GM21423 (cell line): ENCODE data around the gene OR5B3.
A peak's percentile ranks its signal among the peaks of the same experiment; 100 is the strongest.
"Not testable (repeated sequence)": the region's sequence is repeated elsewhere in the genome, so short reads cannot be mapped to it uniquely, and the experiment has no call there.

Experiments used
- ATAC-seq: cut with Tn5 transposase; IDR thresholded peaks from one replicate; pipeline ENCODE4 v1.9.1; 2021; ENCODE audit warnings: mild to moderate bottlenecking, moderate library complexity; ENCODE audit not compliant: unreplicated experiment

OR5B3 gene

GRCh38 chr11:58406774-58407173 lies at the start of gene OR5B3:
Gene OR5B3 (minus strand): TSS chr11:58406874. CDS start chr11:58403409, 3,465 bp downstream.
- no peak for ATAC-seq

- ATAC-seq: no peak
Measured at GRCh38 chr11:58451585-58451984, 44.9 kb upstream of the OR5B3 start.

DNA sequence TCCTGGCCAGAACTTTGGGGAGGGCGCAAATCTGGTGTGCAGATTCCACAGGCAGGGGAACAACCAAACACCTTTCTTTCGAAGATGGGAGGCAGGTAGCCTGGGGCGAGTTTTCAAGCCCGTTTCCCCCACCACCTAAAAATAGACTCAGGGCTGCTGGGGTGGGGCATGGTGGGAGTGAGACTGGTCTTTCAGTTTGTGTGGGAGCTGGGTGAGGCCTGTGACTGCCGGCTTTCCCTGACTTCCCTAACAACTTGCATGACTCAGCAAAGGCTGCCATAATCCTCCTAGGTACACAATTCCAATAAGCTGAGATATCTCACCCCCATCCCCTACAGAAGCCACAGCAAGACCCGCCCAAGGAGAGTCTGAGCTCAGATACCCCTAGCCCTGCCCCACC lies 39.6 kb upstream of the OR5B3 start:
- no peak for ATAC-seq

- ATAC-seq: no peak
Measured at GRCh38 chr11:58444300-58444699, 37.6 kb upstream of the OR5B3 start.

DNA sequence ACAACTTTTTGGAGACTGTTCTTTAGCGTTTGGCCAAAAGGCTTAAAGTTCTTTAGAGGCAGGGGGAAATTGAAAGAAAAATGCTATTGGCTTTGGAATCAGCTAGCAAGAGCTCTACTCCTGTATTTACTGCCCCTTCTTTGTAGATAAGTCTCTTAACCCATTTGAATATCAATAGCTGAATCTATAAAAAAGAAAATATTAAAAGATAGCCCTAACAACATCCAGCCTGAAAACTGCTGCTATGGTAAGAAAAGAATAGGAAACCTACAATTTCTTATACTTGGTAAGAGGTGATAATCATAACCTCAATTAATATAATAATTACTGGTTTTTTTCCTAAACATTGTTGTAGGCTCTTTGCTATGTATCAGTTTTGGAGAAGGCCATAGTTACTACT lies 35.5 kb upstream of the OR5B3 start, which contains the start of gene OR5B12:
OR5B12 (minus strand) TSS at position 101 of the 400 bp plus-strand sequence. CDS start 2,085 bp downstream, outside the sequence.
- ATAC-seq: no peak

GRCh38 chr11:58438486-58438885 lies 31.8 kb upstream of the OR5B3 start:
- no peak for ATAC-seq

- ATAC-seq: no peak
Measured at GRCh38 chr11:58434217-58434616, 27.5 kb upstream of the OR5B3 start.

DNA sequence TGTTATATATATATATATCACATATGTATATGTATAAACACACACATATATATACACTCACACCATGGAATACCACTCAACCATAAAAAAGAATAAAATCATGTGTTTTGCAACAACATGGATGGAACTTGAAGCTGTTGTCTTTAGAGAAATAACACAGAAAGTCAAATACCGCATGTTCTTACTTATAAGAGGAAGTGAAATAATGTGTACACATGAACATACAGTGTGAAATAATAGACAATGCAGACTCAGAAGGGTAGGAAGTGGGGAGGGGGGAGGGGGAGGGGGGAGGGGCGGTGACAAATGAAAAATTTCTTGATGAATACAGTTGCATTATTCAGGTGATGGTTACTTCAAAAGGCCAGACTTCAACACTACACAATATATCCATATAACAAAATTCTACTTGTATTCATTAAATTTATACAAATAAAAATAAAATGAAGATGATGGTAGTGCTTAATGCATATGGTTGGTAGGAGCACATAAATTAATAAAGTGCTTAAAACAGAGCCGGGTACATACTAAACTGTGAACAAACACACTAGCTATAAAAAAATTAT lies 27.0 kb upstream of the OR5B3 start:
- peak; percentile 64 for ATAC-seq

GRCh38 chr11:58429273-58429672 lies 22.6 kb upstream of the OR5B3 start:
- ATAC-seq: no peak

DNA sequence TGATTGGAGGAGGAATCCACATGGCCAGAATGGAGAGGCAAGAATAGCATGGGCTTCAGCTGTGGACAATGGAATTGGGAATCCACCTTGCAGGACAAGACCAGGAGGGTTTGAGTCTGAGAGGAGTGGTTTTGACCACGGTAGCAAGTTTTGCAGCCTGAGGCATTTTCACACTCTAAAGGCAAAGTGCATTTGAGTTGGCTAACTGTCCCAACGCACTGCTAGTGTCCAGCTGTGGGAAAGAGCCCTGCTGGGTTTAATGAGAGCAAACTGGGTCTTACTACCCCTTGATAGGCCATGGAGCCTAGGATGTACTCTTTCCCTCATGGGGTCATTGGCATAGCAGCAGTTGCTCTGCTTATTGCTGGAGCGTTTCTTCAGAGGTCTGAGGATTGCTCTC lies 21.3 kb upstream of the OR5B3 start, which contains the start of gene OR5B2:
OR5B2 (minus strand) TSS at position 101 of the 400 bp plus-strand sequence. CDS start 4,860 bp downstream, outside the sequence.
- no peak for ATAC-seq

GRCh38 chr11:58399622-58400021 lies 7.1 kb downstream of the OR5B3 start:
- not testable (repeated sequence) for ATAC-seq

- no peak for ATAC-seq
Measured at GRCh38 chr11:58395581-58395980, 11.1 kb downstream of the OR5B3 start.

DNA sequence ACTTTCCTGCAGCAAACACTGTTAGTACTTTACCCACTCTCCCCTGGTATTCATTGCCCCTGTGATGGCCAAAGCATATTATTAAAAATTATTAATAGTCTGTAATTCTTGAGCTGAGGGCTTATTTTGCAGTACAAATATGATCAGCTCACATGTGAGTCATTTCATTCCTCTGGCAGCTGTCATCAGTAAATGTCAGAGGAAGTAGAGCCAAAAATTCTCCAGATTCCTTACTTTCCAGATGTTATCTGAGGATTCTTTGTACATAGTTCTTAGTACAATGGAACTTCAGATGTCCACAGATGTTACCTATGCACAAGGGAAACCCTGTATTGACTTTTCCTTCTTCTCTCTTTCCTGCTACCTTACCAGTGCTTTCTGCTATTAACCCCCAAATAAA lies 12.5 kb downstream of the OR5B3 start:
- ATAC-seq: no peak

GRCh38 chr11:58392746-58393145 lies 13.9 kb downstream of the OR5B3 start:
- ATAC-seq: no peak

DNA sequence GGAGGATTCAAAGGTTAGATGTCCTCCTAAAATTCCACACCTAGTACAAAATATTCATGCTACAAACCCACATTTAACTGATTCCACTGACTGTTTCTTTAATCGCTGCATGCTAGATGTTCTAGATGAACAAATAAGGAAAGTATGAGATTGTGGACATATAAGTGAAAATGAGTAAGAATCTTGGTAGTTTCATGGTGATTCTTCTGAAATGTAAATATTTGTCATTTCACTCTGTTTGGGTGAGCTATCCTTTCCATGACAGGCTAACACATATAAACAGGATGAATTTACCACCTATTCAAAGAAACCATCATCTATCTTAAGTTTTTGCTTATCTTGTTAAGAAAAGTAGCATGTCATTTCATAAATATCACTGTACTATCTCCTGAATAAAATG lies 14.8 kb downstream of the OR5B3 start:
- ATAC-seq: no peak

DNA sequence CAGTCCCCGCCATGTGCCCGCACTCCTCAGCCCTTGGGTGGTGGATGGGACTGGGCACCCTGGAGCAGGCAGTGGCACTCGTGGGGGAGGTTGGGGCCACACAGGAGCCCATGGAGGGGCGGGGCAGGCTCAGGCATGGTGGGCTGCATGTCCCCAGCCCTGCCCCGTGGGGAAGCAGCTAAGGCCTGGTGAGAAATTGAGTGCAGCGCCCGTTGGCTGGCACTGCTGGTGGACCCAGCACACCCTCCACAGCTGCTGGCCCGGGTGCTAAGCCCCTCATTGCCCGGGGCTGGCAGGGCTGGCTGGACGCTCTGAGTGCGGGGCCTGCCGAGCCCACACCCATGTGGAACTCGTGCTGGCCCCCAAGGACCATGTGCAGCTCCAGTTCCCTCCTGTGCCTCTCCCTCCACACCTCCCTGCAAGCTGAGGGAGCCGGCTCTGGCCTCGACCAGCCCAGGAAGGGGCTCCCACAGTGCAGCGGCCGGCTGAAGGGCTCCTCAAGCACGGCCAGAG lies 16.1 kb downstream of the OR5B3 start:
- ATAC-seq: no peak

- ATAC-seq: no peak
Measured at GRCh38 chr11:58358969-58359368, 47.7 kb downstream of the OR5B3 start, which contains the start of gene OR5B17. Gene OR5B17 (minus strand): TSS chr11:58359069. CDS start chr11:58359069, 0 bp downstream.

- ATAC-seq: no peak
Measured at GRCh38 chr11:58354727-58355126, 51.9 kb downstream of the OR5B3 start.
